AG04449 (cell line): ENCODE results near the gene RHOD.

Experiments
- CTCF ChIA-PET: fragments of 350-600 bp; formaldehyde crosslinking; extraction: SDS; loops from one replicate; lab custom pipeline; 2021; ENCODE audit warnings: antibody characterized with exemption; lab: Yijun Ruan, JAX
- POLR2A ChIA-PET: fragments of 400-600, 350-600 bp; formaldehyde crosslinking; extraction: SDS; loops from one replicate; lab custom pipeline; 2020; ENCODE audit warnings: antibody characterized with exemption, inconsistent platforms; lab: Yijun Ruan, JAX
- DNase-seq: peaks from one replicate; pipeline ENCODE4 v3.0.0-alpha.2; 2010; ENCODE audit warnings: low read depth, low spot score
- H3K4me3 ChIP-seq: 2 replicates; pipeline ENCODE4 v1.5.1; 2011; ENCODE audit warnings: low read depth, mild to moderate bottlenecking, control low read depth, low read length
- TF ChIP-seq, protein P1 (sequence below): IDR thresholded peaks from one replicate; pipeline ENCODE4 v1.5.1; 2011; ENCODE audit warnings: mild to moderate bottlenecking, moderate library complexity, low read length, control low read depth, inconsistent platforms; ENCODE audit not compliant: insufficient read depth; ENCODE audit errors: missing control alignments

Gene RHOD

DNA sequence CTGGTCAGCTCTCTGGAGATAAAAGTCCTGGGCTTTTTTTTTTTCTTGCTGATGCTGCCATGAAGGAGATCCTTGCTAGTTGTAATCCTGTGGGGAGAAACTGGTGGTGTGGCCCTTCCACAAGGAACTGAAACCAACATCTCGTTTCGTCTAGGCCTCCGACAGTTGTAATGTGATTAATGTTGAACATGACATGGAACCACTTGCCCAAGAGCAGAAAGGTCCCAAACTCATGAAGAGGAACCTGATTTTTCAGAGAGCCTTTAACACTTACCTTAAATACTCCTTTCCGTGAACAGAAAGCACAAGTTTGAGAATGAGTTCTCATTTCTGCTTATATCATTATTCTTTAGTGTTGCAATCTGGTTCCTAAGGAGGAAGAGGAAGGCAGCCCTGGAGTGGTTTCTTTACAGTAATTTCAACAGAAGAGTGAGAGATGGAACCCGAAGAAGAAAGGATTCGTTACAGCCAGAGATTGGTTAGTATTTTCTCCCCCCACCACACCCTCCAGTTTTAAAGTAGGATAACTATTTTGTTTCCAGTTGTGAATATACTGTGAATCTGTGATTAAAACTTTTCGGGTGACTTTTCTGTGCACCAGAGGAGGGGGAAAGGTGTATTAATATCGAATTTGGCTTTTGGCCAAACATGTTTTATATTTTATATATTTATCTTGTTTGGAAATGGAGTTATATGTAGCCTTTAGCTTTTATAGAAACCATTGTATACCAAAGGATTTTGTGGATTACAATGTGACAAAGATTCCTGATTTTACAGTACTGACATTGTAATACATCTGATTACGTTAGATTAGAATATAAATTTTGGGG lies 64.4 kb downstream of the RHOD start:
- DNase-seq: no peak
- TF ChIP-seq, protein P1, sequence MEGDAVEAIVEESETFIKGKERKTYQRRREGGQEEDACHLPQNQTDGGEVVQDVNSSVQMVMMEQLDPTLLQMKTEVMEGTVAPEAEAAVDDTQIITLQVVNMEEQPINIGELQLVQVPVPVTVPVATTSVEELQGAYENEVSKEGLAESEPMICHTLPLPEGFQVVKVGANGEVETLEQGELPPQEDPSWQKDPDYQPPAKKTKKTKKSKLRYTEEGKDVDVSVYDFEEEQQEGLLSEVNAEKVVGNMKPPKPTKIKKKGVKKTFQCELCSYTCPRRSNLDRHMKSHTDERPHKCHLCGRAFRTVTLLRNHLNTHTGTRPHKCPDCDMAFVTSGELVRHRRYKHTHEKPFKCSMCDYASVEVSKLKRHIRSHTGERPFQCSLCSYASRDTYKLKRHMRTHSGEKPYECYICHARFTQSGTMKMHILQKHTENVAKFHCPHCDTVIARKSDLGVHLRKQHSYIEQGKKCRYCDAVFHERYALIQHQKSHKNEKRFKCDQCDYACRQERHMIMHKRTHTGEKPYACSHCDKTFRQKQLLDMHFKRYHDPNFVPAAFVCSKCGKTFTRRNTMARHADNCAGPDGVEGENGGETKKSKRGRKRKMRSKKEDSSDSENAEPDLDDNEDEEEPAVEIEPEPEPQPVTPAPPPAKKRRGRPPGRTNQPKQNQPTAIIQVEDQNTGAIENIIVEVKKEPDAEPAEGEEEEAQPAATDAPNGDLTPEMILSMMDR: no peak
- ChIA-PET POLR2A (no interaction called here), CTCF (interaction anchor here (0.9 kb wide), 1 partner anchor 120 kb away, joined by 3 read pairs; no protein-coding TSS in a partner anchor)
- peak overlapping the region; percentile 89 for H3K4me3 ChIP-seq
